Vagina (tissue), 2 donors: Measurements from ENCODE around the gene RPAP2. TPM values are rescaled to one million over a fixed set of nuclear protein-coding genes. Genes with fewer than 3 reads are reported as not detected.

Source experiments
- DNase-seq, 2 donors: peaks; one replicate each; pipeline ENCODE4 v3.0.0-alpha.2; 2017; ENCODE audit errors: extremely low spot score in 2 of 2
- H3K27ac ChIP-seq: fragments of 200-600 bp; sonication (generic); one replicate; pipeline ENCODE4 v1.5.1; 2019
- H3K27me3 ChIP-seq: fragments of 200-600 bp; sonication (generic); one replicate; pipeline ENCODE4 v1.5.1; 2019
- H3K36me3 ChIP-seq, 2 donors: fragments of 200-600 bp; sonication (generic); one replicate each; pipeline ENCODE4 v1.5.1; 2017 to 2019
- H3K4me1 ChIP-seq: fragments of 200-600 bp; sonication (generic); one replicate; pipeline ENCODE4 v1.5.1; 2019
- H3K4me3 ChIP-seq, 2 donors: fragments of 200-600 bp; sonication (generic); 1 replicate in 1 of 2; 2 replicates in 1 of 2; pipeline ENCODE4 v1.5.1; 2016 to 2019
- H3K9me3 ChIP-seq: fragments of 200-600 bp; sonication (generic); one replicate; pipeline ENCODE4 v1.5.1; 2019
- POLR2A ChIP-seq, 2 donors: fragments of 450-650 bp; IDR thresholded peaks; one replicate each; pipeline ENCODE4 v1.6.1; 2017; ENCODE audit warnings: antibody characterized with exemption in 2 of 2, mild to moderate bottlenecking in 2 of 2, moderate library complexity in 2 of 2
- POLR2AphosphoS5 ChIP-seq, 2 donors: sonication (generic); formaldehyde crosslinking; IDR thresholded peaks; one replicate each; pipeline ENCODE4 v1.9.0; 2017; ENCODE audit warnings: antibody characterized with exemption in 2 of 2, mild to moderate bottlenecking in 2 of 2, low read depth in 1 of 2; ENCODE audit not compliant: insufficient read depth in 1 of 2
- intact Hi-C: fragments of 100-400 bp; cut with DNase I; formaldehyde crosslinking; loops from one replicate; pipeline ENCODE4 v1.15.1; 2023
- total RNA-seq: library from RNA; depleted of rRNA; stranded (reverse); fragments of >200 nt; gene quantifications from one replicate; pipeline ENCODE4 v1.2.3, GENCODE V29; 2016
- TF ChIP-seq, protein P1 (sequence below), 3 experiments: fragments of 450-650 bp in 2 of 3; fragments of 200-600 bp in 1 of 3; sonication (generic) in 1 of 3; IDR thresholded peaks; one replicate each; pipeline ENCODE4 v1.5.1; 2017 to 2019; ENCODE audit warnings: antibody characterized with exemption in 3 of 3, mild to moderate bottlenecking in 2 of 3, moderate library complexity in 2 of 3

Gene RPAP2
- total RNA-seq, 1 donor from 2014 or later: 11.8 TPM

DNA sequence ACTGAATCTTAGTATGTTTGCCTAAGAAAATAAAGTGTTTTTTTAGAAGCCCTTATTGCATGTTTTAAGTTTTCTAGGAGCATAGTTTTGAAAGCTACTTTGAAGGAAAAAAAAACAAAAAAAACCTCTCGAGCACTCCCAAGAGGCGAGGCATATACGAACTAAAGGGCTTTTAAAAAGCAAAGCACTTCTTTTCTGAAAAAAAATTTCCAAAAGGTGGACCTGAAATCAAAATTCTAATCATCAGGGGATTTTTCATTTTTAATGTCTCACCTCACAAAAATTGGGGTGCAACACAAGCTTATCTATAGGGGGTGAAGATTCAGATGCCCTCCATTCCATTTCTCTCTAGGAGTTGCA lies 666 bp upstream of the RPAP2 start:
- no peaks in the 10 kb centered on the region for H3K36me3 ChIP-seq
- peak overlapping the region; percentile 86 for H3K27ac ChIP-seq
- no peak for DNase-seq
- H3K9me3 ChIP-seq: no peaks in the 10 kb centered on the region
- H3K27me3 ChIP-seq: no peaks in the 10 kb centered on the region
- H3K4me1 ChIP-seq: peaks cover 23% of the 10 kb centered on the region
- peak overlapping the region; percentile 77 to 88 for H3K4me3 ChIP-seq
- no peak for TF ChIP-seq POLR2A (IDR thresholded peaks at IDR 0.05)
- TF ChIP-seq, protein P1, sequence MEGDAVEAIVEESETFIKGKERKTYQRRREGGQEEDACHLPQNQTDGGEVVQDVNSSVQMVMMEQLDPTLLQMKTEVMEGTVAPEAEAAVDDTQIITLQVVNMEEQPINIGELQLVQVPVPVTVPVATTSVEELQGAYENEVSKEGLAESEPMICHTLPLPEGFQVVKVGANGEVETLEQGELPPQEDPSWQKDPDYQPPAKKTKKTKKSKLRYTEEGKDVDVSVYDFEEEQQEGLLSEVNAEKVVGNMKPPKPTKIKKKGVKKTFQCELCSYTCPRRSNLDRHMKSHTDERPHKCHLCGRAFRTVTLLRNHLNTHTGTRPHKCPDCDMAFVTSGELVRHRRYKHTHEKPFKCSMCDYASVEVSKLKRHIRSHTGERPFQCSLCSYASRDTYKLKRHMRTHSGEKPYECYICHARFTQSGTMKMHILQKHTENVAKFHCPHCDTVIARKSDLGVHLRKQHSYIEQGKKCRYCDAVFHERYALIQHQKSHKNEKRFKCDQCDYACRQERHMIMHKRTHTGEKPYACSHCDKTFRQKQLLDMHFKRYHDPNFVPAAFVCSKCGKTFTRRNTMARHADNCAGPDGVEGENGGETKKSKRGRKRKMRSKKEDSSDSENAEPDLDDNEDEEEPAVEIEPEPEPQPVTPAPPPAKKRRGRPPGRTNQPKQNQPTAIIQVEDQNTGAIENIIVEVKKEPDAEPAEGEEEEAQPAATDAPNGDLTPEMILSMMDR (IDR thresholded peaks at IDR 0.05): no peak
- no peak for TF ChIP-seq POLR2AphosphoS5 (IDR thresholded peaks at IDR 0.05; ENCODE audit: insufficient read depth in 1 of 2, low read depth in 1 of 2)
- intact Hi-C loops: loop anchor here (5.0 kb wide), 1 partner anchor 121 kb away; no protein-coding TSS in a partner anchor

- intact Hi-C loops: loop anchor here (5.0 kb wide), 2 partner anchors 122 to 1298 kb away; no protein-coding TSS in a partner anchor
- TF ChIP-seq, protein P1 (IDR thresholded peaks at IDR 0.05): no peak
- no peak for TF ChIP-seq POLR2A (IDR thresholded peaks at IDR 0.05)
- TF ChIP-seq POLR2AphosphoS5 (IDR thresholded peaks at IDR 0.05; ENCODE audit: insufficient read depth in 1 of 2, low read depth in 1 of 2): no peak
Measured at GRCh38 chr1:92299477-92300150, 755 bp downstream of the RPAP2 start.

DNA sequence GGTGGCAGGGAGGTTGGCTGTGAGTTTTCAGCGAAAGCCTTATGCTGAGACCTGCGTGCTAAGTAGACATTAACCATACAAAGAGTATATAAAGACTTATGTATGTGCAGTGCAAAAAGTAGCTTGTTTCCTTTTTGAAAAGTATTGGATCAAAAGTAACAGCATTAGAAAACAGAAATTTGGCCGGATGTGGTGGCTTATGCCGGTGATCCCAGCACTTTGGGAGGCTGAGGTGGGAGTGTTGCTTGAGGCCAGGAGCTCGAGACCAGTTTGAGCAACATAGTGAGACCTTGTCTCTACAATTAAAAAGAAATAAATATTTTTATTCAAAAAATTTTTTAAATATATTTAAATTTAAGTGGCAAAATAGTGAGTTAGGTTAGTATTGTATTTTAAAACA lies 2.2 kb downstream of the RPAP2 start:
- intact Hi-C loops: loop anchor here (5.0 kb wide), 1 partner anchor 1296 kb away; no protein-coding TSS in a partner anchor
- Histone ChIP-seq H3K4me1 (peaks cover 23% of the 10 kb centered on the region), H3K9me3 (no peaks in the 10 kb centered on the region), H3K27ac (no peak overlapping the region), H3K4me3 (no peak overlapping the region), H3K27me3 (no peaks in the 10 kb centered on the region), H3K36me3 (peaks cover 0 to 16% of the 10 kb centered on the region in 2 donors)
- no peak for TF ChIP-seq POLR2AphosphoS5 (IDR thresholded peaks at IDR 0.05; ENCODE audit: insufficient read depth in 1 of 2, low read depth in 1 of 2)
- TF ChIP-seq, protein P1 (IDR thresholded peaks at IDR 0.05): no peak
- no peak for TF ChIP-seq POLR2A (IDR thresholded peaks at IDR 0.05)
- no peak for DNase-seq

More at GRCh38 chr1:92299477-92300150, 755 bp downstream of the RPAP2 start:
- Histone ChIP-seq H3K4me1 (peaks cover 23% of the 10 kb centered on the region), H3K36me3 (peaks cover 0 to 10% of the 10 kb centered on the region in 2 donors), H3K27me3 (no peaks in the 10 kb centered on the region), H3K9me3 (no peaks in the 10 kb centered on the region), H3K4me3 (peak overlapping the region; percentile 77 to 88), H3K27ac (peak overlapping the region; percentile 86)
- no peak for DNase-seq

DNA sequence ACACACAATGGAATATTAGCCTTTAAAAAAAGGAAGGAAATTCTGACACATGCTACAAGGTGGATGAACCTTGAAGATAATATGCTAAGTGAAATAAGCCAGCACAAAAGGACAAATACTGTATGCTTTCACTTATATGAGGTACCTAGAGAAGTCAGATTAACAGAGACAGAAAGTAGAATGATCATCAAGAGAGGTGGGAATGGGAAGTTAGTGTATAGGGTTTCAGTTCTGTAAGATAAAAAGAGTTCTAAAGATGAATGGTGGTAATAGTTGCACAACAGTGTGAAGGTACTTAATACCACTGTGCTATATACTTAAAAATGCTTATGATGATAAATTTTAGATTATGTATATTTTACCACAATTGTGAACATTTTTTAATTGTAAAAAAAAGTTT lies 7.2 kb downstream of the RPAP2 start:
- no peak for DNase-seq
- no peak overlapping the region for H3K4me3 ChIP-seq
- no peak overlapping the region for H3K27ac ChIP-seq
- no peaks in the 10 kb centered on the region for H3K27me3 ChIP-seq
- TF ChIP-seq POLR2A (IDR thresholded peaks at IDR 0.05) (no peak), POLR2AphosphoS5 (IDR thresholded peaks at IDR 0.05; ENCODE audit: insufficient read depth in 1 of 2, low read depth in 1 of 2) (no peak)
- TF ChIP-seq, protein P1 (IDR thresholded peaks at IDR 0.05): no peak
- H3K36me3 ChIP-seq: peaks cover 0 to 28% of the 10 kb centered on the region in 2 donors
- no peaks in the 10 kb centered on the region for H3K4me1 ChIP-seq
- H3K9me3 ChIP-seq: no peaks in the 10 kb centered on the region
- intact Hi-C loops: no loop called here

GRCh38 chr1:92307980-92308379 lies 9.1 kb downstream of the RPAP2 start:
- intact Hi-C loops: no loop called here
- Histone ChIP-seq H3K4me3 (no peak overlapping the region), H3K9me3 (no peaks in the 10 kb centered on the region), H3K27ac (no peak overlapping the region), H3K27me3 (no peaks in the 10 kb centered on the region), H3K4me1 (no peaks in the 10 kb centered on the region), H3K36me3 (peaks cover 0 to 33% of the 10 kb centered on the region in 2 donors)
- no peak for DNase-seq
- no peak for TF ChIP-seq POLR2AphosphoS5 (IDR thresholded peaks at IDR 0.05; ENCODE audit: insufficient read depth in 1 of 2, low read depth in 1 of 2)
- TF ChIP-seq, protein P1 (IDR thresholded peaks at IDR 0.05): no peak
- no peak for TF ChIP-seq POLR2A (IDR thresholded peaks at IDR 0.05)
